Renal cortical epithelial cell (primary cell): ENCODE data around the gene WDR43. TPM values are rescaled to one million over a fixed set of nuclear protein-coding genes. Genes with fewer than 3 reads are reported as not detected.

Source experiments
- DNase-seq: peaks from one replicate; pipeline ENCODE4 v3.0.0-alpha.2; 2011; ENCODE audit warnings: low read depth
- total RNA-seq: library from RNA; depleted of rRNA; stranded (reverse); fragments of >200 nt; gene quantifications from 2 replicates; pipeline ENCODE4 v1.2.3, GENCODE V29; 2014

The WDR43 gene
- total RNA-seq, 1 donor from 2014 or later: 107 TPM

- DNase-seq: peak; percentile 30
Observed at GRCh38 chr2:28993206-28993960, 98.9 kb downstream of the WDR43 start.

GRCh38 chr2:28994074-28994473 is 99.6 kb downstream of the WDR43 start:
- no peak for DNase-seq

DNA sequence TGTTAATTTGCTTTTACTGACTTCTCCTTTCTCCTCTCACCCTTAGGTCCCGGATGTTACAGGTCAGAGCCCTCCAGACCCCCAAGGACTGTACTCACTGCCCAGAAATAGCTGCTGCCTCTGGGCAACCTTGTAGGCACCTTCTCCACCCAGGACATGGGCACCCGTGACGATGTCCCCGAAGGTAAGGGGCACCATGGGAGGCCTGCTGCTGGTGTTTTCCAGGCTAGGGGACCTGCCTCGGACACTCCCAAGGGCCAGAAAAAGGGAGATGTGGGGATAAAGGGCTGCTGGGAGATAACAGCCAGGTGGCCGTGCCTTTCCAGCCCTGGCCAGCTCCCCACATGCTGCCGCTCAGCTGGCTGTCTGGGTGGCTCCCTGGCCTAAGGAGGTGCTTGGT is 100.2 kb downstream of the WDR43 start:
- no peak for DNase-seq

- no peak for DNase-seq
Observed at GRCh38 chr2:28995765-28996750, 101.6 kb downstream of the WDR43 start.

DNA sequence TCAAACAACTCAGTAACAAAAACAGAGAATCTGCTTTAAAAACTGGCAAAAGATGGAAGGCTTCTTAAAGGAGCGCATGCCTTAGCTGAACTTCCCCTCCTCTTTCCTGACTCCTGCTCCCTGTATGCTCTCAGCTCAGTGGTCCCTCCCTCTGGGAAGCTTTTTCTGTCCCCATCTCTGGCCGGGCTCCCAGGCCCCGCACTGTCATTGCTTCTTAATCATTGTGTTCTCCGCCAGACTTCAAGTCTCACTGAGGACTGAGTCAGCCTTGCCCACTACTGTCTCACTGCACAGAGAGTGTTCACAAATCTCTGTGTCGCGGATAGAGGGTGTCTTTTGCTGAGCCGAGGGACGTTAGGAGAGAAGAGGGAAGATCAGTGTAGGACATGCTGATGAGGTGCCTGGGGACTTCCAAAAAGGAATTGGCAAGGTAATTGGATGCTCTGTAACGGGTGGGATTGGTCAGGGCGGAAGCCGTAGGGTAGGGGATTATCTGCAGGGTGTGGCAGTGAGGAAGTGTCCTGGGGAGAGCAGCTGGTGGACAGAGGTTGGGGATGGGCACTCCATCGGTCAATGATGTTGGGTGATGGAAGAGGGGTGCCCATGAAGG is 102.9 kb downstream of the WDR43 start:
- DNase-seq: no peak

Other genes with a start within 250 kb of the WDR43 start
- 570 and 578 TPM in 2 replicates for gene PPP1CB, start 142.8 kb upstream of the WDR43 start, total RNA-seq
- 0.69 and 3.5 TPM in 2 replicates for gene SPDYA, start 83.8 kb upstream of the WDR43 start, total RNA-seq
- gene TRMT61B, start 24.4 kb upstream of the WDR43 start, total RNA-seq: 13.4 and 23.8 TPM in 2 replicates
- not detected in 2 replicates for gene TOGARAM2, start 86.6 kb downstream of the WDR43 start, total RNA-seq
- not detected in 2 replicates for gene PCARE, start 179.9 kb downstream of the WDR43 start, total RNA-seq
- 63.9 and 72.1 TPM in 2 replicates for gene CLIP4, start 220.7 kb downstream of the WDR43 start, total RNA-seq